Esophagus squamous epithelium (tissue), 4 donors: ENCODE results near the gene DCP2.

ENCODE experiments used
- POLR2A ChIP-seq, 4 donors: fragments of 450-650 bp; IDR thresholded peaks; one replicate each; pipeline ENCODE4 v1.6.1; 2017; ENCODE audit warnings: antibody characterized with exemption in 4 of 4, mild to moderate bottlenecking in 4 of 4, moderate library complexity in 3 of 4
- TF ChIP-seq, protein P1 (sequence below), 6 experiments: fragments of 450-650 bp in 4 of 6; fragments of 200-600 bp in 2 of 6; sonication (generic) in 2 of 6; IDR thresholded peaks; one replicate each; pipeline ENCODE4 v1.5.1; 2016 to 2019; ENCODE audit warnings: antibody characterized with exemption in 6 of 6, mild to moderate bottlenecking in 4 of 6, moderate library complexity in 4 of 6

DNA sequence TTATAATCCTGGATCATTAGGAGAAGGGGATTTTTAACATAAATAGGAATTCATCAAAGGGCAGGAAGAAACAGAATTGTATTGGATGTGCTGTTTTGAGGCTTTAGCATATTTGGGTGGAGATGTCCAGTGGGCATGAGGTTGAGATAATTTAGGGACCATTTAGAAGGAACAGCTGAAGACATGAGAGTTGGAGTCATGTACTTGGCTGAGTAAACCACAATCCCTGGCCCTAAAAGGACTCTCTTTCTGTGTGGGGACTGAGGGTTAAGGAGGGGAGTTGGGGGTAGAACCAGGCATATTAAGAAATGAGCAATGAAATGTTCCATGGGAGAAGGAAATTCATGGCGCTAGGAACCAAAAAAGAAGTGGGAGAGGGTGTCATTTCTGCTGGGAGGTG, 61.5 kb downstream of the DCP2 start:
- TF ChIP-seq POLR2A (IDR thresholded peaks at IDR 0.05): no peak
- TF ChIP-seq, protein P1, sequence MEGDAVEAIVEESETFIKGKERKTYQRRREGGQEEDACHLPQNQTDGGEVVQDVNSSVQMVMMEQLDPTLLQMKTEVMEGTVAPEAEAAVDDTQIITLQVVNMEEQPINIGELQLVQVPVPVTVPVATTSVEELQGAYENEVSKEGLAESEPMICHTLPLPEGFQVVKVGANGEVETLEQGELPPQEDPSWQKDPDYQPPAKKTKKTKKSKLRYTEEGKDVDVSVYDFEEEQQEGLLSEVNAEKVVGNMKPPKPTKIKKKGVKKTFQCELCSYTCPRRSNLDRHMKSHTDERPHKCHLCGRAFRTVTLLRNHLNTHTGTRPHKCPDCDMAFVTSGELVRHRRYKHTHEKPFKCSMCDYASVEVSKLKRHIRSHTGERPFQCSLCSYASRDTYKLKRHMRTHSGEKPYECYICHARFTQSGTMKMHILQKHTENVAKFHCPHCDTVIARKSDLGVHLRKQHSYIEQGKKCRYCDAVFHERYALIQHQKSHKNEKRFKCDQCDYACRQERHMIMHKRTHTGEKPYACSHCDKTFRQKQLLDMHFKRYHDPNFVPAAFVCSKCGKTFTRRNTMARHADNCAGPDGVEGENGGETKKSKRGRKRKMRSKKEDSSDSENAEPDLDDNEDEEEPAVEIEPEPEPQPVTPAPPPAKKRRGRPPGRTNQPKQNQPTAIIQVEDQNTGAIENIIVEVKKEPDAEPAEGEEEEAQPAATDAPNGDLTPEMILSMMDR (IDR thresholded peaks at IDR 0.05): no peak
